Measurements from ENCODE around the gene SMTN. TPM values are rescaled to one million over a fixed set of nuclear protein-coding genes. Genes with fewer than 3 reads are reported as not detected.

SMTN gene
- total and polyA plus RNA-seq, 4 donors: 10.1 to 47.3 (median 13.8) TPM

GRCh38 chr22:31093086-31093850 lies 12.2 kb downstream of the SMTN start:
- Histone ChIP-seq H3K9me3 (ENCODE audit: control insufficient read depth in 4 of 4, low read length in 3 of 4) (no peaks in the 10 kb centered on the region), H3K27me3 (ENCODE audit: control insufficient read depth in 4 of 4, insufficient read depth in 4 of 4, low read length in 3 of 4) (no peaks in the 10 kb centered on the region), H3K27ac (ENCODE audit: low read depth in 1 of 2, low read length in 2 of 2) (no peak overlapping the region), H3K36me3 (ENCODE audit: control insufficient read depth in 4 of 4, insufficient read depth in 3 of 4, low read depth in 1 of 4, low read length in 3 of 4) (peaks cover 0 to 5% (median 1%) of the 10 kb centered on the region in 4 donors), H3K9ac (ENCODE audit: low read depth in 1 of 2, low read length in 2 of 2) (no peak overlapping the region), H3K4me3 (ENCODE audit: low read depth in 1 of 3, low read length in 3 of 3) (no peak overlapping the region), H3K4me1 (ENCODE audit: control insufficient read depth in 4 of 4, insufficient read depth in 4 of 4, low read length in 3 of 4) (peaks cover 0 to 2% (median 0%) of the 10 kb centered on the region in 4 donors)
- no peak for DNase-seq (ENCODE audit: low spot score)
- no peak for TF ChIP-seq ATF3 (IDR thresholded peaks at IDR 0.05)
- TF ChIP-seq GABPA (IDR thresholded peaks at IDR 0.05 in 1 of 2, conservative IDR thresholded peaks at IDR 0.05 in 1 of 2): no peak
- TF ChIP-seq JUND (IDR thresholded peaks at IDR 0.05): no peak
- TF ChIP-seq FOXA2 (IDR thresholded peaks at IDR 0.05): no peak
- no peak for TF ChIP-seq RAD21 (IDR thresholded peaks at IDR 0.05)
- TF ChIP-seq TAF1 (conservative IDR thresholded peaks at IDR 0.05): no peak
- no peak for TF ChIP-seq YY1 (IDR thresholded peaks at IDR 0.05)
- TF ChIP-seq HNF4A (conservative IDR thresholded peaks at IDR 0.05): no peak
- no peak for TF ChIP-seq ZBTB33 (IDR thresholded peaks at IDR 0.05)
- no peak for TF ChIP-seq MAX (IDR thresholded peaks at IDR 0.05)
- TF ChIP-seq NR2F2 (IDR thresholded peaks at IDR 0.05): no peak
- no peak for TF ChIP-seq REST (IDR thresholded peaks at IDR 0.05)
- no peak for TF ChIP-seq EGR1 (IDR thresholded peaks at IDR 0.05; ENCODE audit: low read depth in 2 of 2)
- WGBS: 87% methylated on average over 33 of the region's 33 CpGs

- Histone ChIP-seq H3K4me1 (ENCODE audit: control insufficient read depth in 4 of 4, insufficient read depth in 4 of 4, low read length in 3 of 4) (peaks cover 0 to 2% (median 0%) of the 10 kb centered on the region in 4 donors), H3K4me3 (ENCODE audit: low read depth in 1 of 3, low read length in 3 of 3) (no peak overlapping the region), H3K9ac (ENCODE audit: low read depth in 1 of 2, low read length in 2 of 2) (no peak overlapping the region), H3K9me3 (ENCODE audit: control insufficient read depth in 4 of 4, low read length in 3 of 4) (no peaks in the 10 kb centered on the region), H3K27ac (ENCODE audit: low read depth in 1 of 2, low read length in 2 of 2) (no peak overlapping the region), H3K27me3 (ENCODE audit: control insufficient read depth in 4 of 4, insufficient read depth in 4 of 4, low read length in 3 of 4) (no peaks in the 10 kb centered on the region), H3K36me3 (ENCODE audit: control insufficient read depth in 4 of 4, insufficient read depth in 3 of 4, low read depth in 1 of 4, low read length in 3 of 4) (peaks cover 0 to 5% (median 1%) of the 10 kb centered on the region in 4 donors)
- WGBS: 63% methylated on average over 5 of the region's 5 CpGs
- no peak for DNase-seq (ENCODE audit: low spot score)
- TF ChIP-seq TAF1 (conservative IDR thresholded peaks at IDR 0.05) (no peak), ZBTB33 (IDR thresholded peaks at IDR 0.05) (no peak), GABPA (IDR thresholded peaks at IDR 0.05 in 1 of 2, conservative IDR thresholded peaks at IDR 0.05 in 1 of 2) (no peak), HNF4A (conservative IDR thresholded peaks at IDR 0.05) (no peak), FOXA1 (IDR thresholded peaks at IDR 0.05) (no peak), EGR1 (IDR thresholded peaks at IDR 0.05; ENCODE audit: low read depth in 2 of 2) (no peak), SP1 (IDR thresholded peaks at IDR 0.05) (no peak), FOXA2 (IDR thresholded peaks at IDR 0.05) (no peak), ATF3 (IDR thresholded peaks at IDR 0.05) (no peak), JUND (IDR thresholded peaks at IDR 0.05) (no peak), NR2F2 (IDR thresholded peaks at IDR 0.05) (no peak), MAX (IDR thresholded peaks at IDR 0.05) (no peak), YY1 (IDR thresholded peaks at IDR 0.05) (no peak), RAD21 (IDR thresholded peaks at IDR 0.05) (no peak), CTCF (IDR thresholded peaks at IDR 0.05; ENCODE audit: low read depth, low read length, missing input control) (no peak), HNF4G (IDR thresholded peaks at IDR 0.05) (no peak), RXRA (IDR thresholded peaks at IDR 0.05) (no peak)
Observed at GRCh38 chr22:31094021-31094551, 13.0 kb downstream of the SMTN start.

Measured in liver (tissue), 9 donors.